HG02642 (cell line): ENCODE data around the gene P3H2.

ENCODE experiments used
- ATAC-seq: cut with Tn5 transposase; IDR thresholded peaks from one replicate; pipeline ENCODE4 v1.9.1; 2021; ENCODE audit warnings: mild to moderate bottlenecking; ENCODE audit not compliant: unreplicated experiment, poor library complexity

Gene P3H2

GRCh38 chr3:190058521-190059241 is 62.0 kb downstream of the P3H2 start:
- no peak for ATAC-seq

GRCh38 chr3:190056742-190057141 is 64.0 kb downstream of the P3H2 start:
- no peak for ATAC-seq

- no peak for ATAC-seq
These were observed 64.9 kb downstream of the P3H2 start for GRCh38 chr3:190055773-190056172.

GRCh38 chr3:190053919-190054672 is 66.6 kb downstream of the P3H2 start:
- no peak for ATAC-seq

GRCh38 chr3:190051641-190052040 is 69.1 kb downstream of the P3H2 start:
- no peak for ATAC-seq

- ATAC-seq, result no peak
These were observed 71.7 kb downstream of the P3H2 start for GRCh38 chr3:190048932-190049441.

GRCh38 chr3:190044974-190045373 is 75.7 kb downstream of the P3H2 start:
- ATAC-seq, result no peak

- no peak for ATAC-seq
These were observed 76.6 kb downstream of the P3H2 start for GRCh38 chr3:190044142-190044541.

GRCh38 chr3:190043741-190044140 is 77.0 kb downstream of the P3H2 start:
- ATAC-seq, result no peak

- ATAC-seq, result no peak
These were observed 78.1 kb downstream of the P3H2 start for GRCh38 chr3:190042558-190042957.

- ATAC-seq, result no peak
These were observed 79.2 kb downstream of the P3H2 start for GRCh38 chr3:190041333-190042041.

GRCh38 chr3:190040145-190040544 is 80.6 kb downstream of the P3H2 start:
- ATAC-seq, result no peak

GRCh38 chr3:190038050-190038933 is 82.4 kb downstream of the P3H2 start:
- ATAC-seq, result no peak

GRCh38 chr3:190036631-190037030 is 84.1 kb downstream of the P3H2 start:
- ATAC-seq, result no peak

- ATAC-seq, result no peak
These were observed 86.3 kb downstream of the P3H2 start for GRCh38 chr3:190034446-190034845.

GRCh38 chr3:190032923-190033322 is 87.8 kb downstream of the P3H2 start:
- ATAC-seq, result no peak

- no peak for ATAC-seq
These were observed 88.6 kb downstream of the P3H2 start for GRCh38 chr3:190031887-190032752.

- ATAC-seq, result no peak
These were observed 93.6 kb downstream of the P3H2 start for GRCh38 chr3:190027116-190027515.

GRCh38 chr3:190026154-190026553 is 94.5 kb downstream of the P3H2 start:
- ATAC-seq, result no peak
